ENCODE measurements around the gene PLXNB2. TPM values are rescaled to one million over a fixed set of nuclear protein-coding genes. Genes with fewer than 3 reads are reported as not detected.

Gene PLXNB2
- total RNA-seq, 4 donors from 2014 or later = 93.2 to 207 (median 102) TPM

DNA sequence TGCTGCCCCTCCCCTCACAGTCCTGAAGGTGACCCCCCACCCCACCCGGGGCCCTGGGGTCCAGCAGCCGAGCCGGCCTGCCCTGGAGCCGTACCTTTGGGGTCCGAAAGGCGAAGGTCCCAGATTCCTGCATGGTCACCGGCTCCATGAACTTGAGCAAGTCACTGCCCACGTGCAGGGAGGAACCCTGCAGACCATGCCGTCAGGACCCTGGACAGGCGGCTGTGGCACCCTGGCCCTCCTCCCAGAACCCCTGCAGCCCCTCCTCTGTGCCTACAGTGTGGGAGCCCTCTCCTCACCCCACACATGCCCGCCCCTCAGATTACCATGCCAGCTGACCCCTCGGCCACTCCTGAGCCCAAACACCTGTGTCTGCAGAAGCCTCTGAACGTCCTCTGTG, 23.0 kb downstream of the PLXNB2 start:
- Histone ChIP-seq H3K27me3 (no peaks in the 10 kb centered on the region), H3K4me1 (peaks cover 0 to 26% (median 0%) of the 10 kb centered on the region in 3 donors), H3K36me3 (peaks cover 0 to 97% of the 10 kb centered on the region in 2 donors), H3K9me3 (no peaks in the 10 kb centered on the region), H3K4me3 (no peak overlapping the region), H3K27ac (no peak overlapping the region)
- ATAC-seq = no peak
- no peak for TF ChIP-seq POLR2AphosphoS5 (IDR thresholded peaks at IDR 0.05)
- no peak for TF ChIP-seq EP300 (IDR thresholded peaks at IDR 0.05)
- TF ChIP-seq, protein P1, sequence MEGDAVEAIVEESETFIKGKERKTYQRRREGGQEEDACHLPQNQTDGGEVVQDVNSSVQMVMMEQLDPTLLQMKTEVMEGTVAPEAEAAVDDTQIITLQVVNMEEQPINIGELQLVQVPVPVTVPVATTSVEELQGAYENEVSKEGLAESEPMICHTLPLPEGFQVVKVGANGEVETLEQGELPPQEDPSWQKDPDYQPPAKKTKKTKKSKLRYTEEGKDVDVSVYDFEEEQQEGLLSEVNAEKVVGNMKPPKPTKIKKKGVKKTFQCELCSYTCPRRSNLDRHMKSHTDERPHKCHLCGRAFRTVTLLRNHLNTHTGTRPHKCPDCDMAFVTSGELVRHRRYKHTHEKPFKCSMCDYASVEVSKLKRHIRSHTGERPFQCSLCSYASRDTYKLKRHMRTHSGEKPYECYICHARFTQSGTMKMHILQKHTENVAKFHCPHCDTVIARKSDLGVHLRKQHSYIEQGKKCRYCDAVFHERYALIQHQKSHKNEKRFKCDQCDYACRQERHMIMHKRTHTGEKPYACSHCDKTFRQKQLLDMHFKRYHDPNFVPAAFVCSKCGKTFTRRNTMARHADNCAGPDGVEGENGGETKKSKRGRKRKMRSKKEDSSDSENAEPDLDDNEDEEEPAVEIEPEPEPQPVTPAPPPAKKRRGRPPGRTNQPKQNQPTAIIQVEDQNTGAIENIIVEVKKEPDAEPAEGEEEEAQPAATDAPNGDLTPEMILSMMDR (IDR thresholded peaks at IDR 0.05) = no peak
- TF ChIP-seq POLR2A (IDR thresholded peaks at IDR 0.05) = no peak
- 80% methylated on average over 1 of the region's 13 CpGs; no CpG with 5 or more reads in 1 of the 2 donors for WGBS, 2 donors (ENCODE audit: low coverage in 1 of 2)

DNA sequence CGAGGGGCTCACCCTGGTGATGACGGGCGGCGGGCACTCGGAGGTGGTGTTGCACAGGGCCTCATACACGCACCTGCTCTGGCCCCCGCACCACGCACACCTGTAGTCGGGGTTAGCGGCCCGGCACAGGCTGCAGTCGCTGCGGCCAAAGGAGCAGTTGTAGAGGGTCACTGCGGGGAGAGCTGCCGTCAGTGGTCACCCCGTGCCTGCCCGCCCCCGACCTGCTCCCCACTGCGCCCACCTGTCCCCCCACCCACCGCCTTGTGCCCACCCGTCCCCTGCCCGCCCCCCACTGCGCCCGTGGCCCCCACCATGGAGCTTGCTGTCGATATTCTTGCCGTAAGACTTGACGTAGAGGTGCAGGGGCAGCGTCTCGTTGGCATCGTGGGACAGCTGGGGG, 23.6 kb downstream of the PLXNB2 start:
- Histone ChIP-seq H3K27me3 (no peaks in the 10 kb centered on the region), H3K36me3 (peaks cover 0 to 97% of the 10 kb centered on the region in 2 donors), H3K4me1 (peaks cover 0 to 23% (median 0%) of the 10 kb centered on the region in 3 donors), H3K4me3 (no peak overlapping the region), H3K9me3 (no peaks in the 10 kb centered on the region), H3K27ac (no peak overlapping the region)
- TF ChIP-seq, protein P1 (IDR thresholded peaks at IDR 0.05) = no peak
- no peak for TF ChIP-seq POLR2A (IDR thresholded peaks at IDR 0.05)
- no peak for TF ChIP-seq EP300 (IDR thresholded peaks at IDR 0.05)
- TF ChIP-seq POLR2AphosphoS5 (IDR thresholded peaks at IDR 0.05) = no peak
- no peak for ATAC-seq
- 90% methylated on average over 12 of the region's 30 CpGs; no CpG with 5 or more reads in 1 of the 2 donors for WGBS, 2 donors (ENCODE audit: low coverage in 1 of 2)

DNA sequence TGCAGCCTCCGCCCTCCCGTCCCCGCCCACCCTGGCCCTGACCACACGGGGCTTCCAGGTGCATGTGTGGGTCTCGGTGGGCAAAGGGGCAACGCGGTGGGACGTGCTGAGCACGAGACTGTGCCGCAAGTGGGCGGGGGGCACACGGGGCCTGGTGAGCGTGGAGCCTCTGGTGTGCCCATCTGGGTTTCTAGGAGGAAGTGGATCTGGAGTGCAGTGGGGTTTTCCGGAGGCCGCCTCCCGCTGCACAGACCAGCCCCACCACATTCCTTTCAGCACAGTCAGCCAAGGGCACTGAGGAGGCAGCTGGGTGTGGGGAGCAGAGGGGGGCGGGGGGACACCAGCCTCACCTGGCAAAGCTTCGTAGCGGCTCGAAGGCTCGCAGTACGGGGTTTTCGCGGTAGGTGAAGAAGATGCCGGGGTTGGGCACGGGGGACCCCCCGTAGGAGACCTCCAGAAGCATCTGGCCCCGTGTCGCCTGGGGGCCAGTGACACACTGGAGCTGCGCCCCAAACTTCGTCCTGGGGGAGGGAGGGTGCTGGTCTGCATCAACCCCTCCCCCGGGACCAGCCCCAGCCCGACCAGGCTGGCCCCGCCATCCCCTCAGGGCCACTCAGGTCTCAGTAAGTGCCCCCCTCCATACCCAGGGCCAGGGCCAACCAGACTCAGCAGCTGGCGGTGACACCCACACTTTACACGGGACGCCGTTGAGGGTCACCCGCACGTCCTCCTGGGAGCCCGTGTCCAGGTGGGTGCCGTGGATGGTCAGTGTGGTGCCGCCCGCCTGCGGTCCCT, 24.9 kb downstream of the PLXNB2 start:
- no peak for TF ChIP-seq POLR2AphosphoS5 (IDR thresholded peaks at IDR 0.05)
- TF ChIP-seq EP300 (IDR thresholded peaks at IDR 0.05) = no peak
- TF ChIP-seq, protein P1 (IDR thresholded peaks at IDR 0.05) = no peak
- TF ChIP-seq POLR2A (IDR thresholded peaks at IDR 0.05) = no peak
- ATAC-seq = peak; percentile 34
- H3K9me3 ChIP-seq = no peaks in the 10 kb centered on the region
- H3K36me3 ChIP-seq = peaks cover 0 to 97% of the 10 kb centered on the region in 2 donors
- peaks cover 0 to 13% (median 0%) of the 10 kb centered on the region in 3 donors for H3K4me1 ChIP-seq
- no peak overlapping the region for H3K4me3 ChIP-seq
- H3K27ac ChIP-seq = peak overlapping the region in 3 of 4 donors; percentile 41 to 48 (median 43)
- 81% methylated on average over 11 of the region's 45 CpGs; no CpG with 5 or more reads in 1 of the 2 donors for WGBS, 2 donors (ENCODE audit: low coverage in 1 of 2)
- H3K27me3 ChIP-seq = no peaks in the 10 kb centered on the region

DNA sequence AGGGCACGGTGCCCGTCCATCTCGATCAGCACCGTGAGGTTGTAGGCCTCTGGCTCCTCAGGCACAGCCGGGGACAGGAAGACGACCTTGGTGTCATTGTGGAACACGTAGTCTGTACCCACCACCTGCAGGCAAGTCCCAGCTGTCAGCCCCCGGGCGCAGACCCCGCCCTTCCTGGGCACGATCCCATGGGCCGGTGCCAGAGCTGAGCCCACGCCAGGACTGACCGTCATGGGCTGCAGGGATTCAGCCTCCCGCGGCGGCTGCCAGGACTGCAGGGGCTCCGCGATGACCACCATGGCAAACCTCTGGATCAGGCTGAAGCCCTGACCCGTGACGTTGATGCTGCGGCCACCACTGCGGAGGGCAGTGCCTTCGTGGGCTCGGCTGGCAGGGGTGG, 25.5 kb downstream of the PLXNB2 start:
- WGBS, 2 donors (ENCODE audit: low coverage in 1 of 2) = 74 to 86% methylated on average over 5 to 9 of the region's 25 CpGs
- Histone ChIP-seq H3K27ac (peak overlapping the region in 3 of 4 donors; percentile 16 to 48 (median 41)), H3K27me3 (no peaks in the 10 kb centered on the region), H3K9me3 (no peaks in the 10 kb centered on the region), H3K4me3 (no peak overlapping the region), H3K4me1 (peaks cover 0 to 13% (median 0%) of the 10 kb centered on the region in 3 donors), H3K36me3 (peaks cover 0 to 97% of the 10 kb centered on the region in 2 donors)
- ATAC-seq = no peak
- TF ChIP-seq, protein P1 (IDR thresholded peaks at IDR 0.05) = no peak
- TF ChIP-seq POLR2A (IDR thresholded peaks at IDR 0.05) (no peak), POLR2AphosphoS5 (IDR thresholded peaks at IDR 0.05) (no peak)

DNA sequence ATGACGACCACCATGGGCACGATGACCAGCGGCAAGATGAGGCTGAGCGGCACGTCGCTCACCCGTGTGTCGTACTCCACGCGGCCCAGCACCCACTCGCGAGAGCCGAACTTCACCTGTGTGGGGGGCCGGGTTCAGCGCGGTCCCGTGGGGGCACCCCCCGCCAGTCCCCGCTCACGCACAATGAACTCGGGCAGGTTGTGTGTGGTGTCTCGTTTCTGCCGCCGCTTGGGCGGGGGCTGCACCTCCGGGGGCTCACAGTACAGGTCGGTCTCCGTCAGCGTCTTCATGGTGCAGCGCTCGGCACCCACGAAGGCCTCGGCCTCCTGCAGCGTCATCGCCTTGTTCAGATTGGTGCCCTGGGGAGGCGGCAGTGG, 26.1 kb downstream of the PLXNB2 start:
- no peaks in the 10 kb centered on the region for H3K27me3 ChIP-seq
- TF ChIP-seq EP300 (IDR thresholded peaks at IDR 0.05) (no peak), POLR2A (IDR thresholded peaks at IDR 0.05) (no peak), POLR2AphosphoS5 (IDR thresholded peaks at IDR 0.05) (no peak)
- TF ChIP-seq, protein P1 (IDR thresholded peaks at IDR 0.05) = no peak
- WGBS, 2 donors (ENCODE audit: low coverage in 1 of 2) = 96 to 100% methylated on average over 1 to 5 of the region's 36 CpGs
- no peak for ATAC-seq
- peak overlapping the region in 1 of 4 donors; percentile 16 for H3K27ac ChIP-seq
- H3K36me3 ChIP-seq = peaks cover 0 to 97% of the 10 kb centered on the region in 2 donors
- peaks cover 0 to 19% (median 0%) of the 10 kb centered on the region in 3 donors for H3K4me1 ChIP-seq
- no peaks in the 10 kb centered on the region for H3K9me3 ChIP-seq
- H3K4me3 ChIP-seq = no peak overlapping the region

All from gastroesophageal sphincter (tissue), 4 donors.